Body of pancreas (tissue), 4 donors: ENCODE measurements around the gene GRIK1.

ENCODE experiments used
- POLR2A ChIP-seq, 3 donors: fragments of 450-650 bp; IDR thresholded peaks; one replicate each; pipeline ENCODE4 v1.6.1; 2016; ENCODE audit warnings: antibody characterized with exemption in 3 of 3, mild to moderate bottlenecking in 2 of 3
- TF ChIP-seq, protein P1 (sequence below), 7 experiments: fragments of 450-650 bp in 4 of 7; fragments of 200-600 bp in 3 of 7; sonication (generic) in 3 of 7; IDR thresholded peaks; one replicate each; pipeline ENCODE4 v1.5.1; 2016 to 2019; ENCODE audit warnings: antibody characterized with exemption in 7 of 7

DNA sequence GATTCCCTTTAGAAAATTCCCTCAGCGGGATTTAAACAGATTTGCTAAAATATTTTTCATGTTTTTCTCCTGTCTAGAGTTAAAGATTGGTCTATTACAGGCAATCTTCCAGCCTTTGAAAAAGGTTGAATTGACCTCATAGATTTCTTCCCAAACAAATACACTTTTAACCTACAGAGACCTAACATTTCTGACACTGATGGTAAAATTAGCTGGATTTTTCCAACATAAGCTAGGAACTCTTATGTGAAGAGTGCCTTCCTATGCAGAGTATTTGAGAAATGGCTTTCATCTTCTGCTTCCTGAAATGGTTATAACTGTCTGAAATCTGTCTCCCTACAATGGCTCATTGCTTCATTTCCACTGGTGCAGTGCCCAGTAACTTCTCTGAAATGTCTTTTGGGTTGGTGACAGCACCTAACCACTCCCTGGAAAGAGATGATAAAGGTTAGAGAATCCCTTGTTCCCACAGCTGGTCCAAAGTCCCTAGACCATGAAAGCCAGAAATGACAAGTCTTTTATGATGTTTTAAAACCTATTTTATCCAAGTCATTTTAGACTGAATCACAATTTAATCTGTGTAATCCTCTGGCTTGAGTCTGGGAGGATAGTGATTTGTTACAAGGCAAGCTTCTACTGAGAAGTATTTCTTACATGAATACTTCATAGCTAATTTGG lies 371.6 kb downstream of the GRIK1 start:
- TF ChIP-seq, protein P1, sequence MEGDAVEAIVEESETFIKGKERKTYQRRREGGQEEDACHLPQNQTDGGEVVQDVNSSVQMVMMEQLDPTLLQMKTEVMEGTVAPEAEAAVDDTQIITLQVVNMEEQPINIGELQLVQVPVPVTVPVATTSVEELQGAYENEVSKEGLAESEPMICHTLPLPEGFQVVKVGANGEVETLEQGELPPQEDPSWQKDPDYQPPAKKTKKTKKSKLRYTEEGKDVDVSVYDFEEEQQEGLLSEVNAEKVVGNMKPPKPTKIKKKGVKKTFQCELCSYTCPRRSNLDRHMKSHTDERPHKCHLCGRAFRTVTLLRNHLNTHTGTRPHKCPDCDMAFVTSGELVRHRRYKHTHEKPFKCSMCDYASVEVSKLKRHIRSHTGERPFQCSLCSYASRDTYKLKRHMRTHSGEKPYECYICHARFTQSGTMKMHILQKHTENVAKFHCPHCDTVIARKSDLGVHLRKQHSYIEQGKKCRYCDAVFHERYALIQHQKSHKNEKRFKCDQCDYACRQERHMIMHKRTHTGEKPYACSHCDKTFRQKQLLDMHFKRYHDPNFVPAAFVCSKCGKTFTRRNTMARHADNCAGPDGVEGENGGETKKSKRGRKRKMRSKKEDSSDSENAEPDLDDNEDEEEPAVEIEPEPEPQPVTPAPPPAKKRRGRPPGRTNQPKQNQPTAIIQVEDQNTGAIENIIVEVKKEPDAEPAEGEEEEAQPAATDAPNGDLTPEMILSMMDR (IDR thresholded peaks at IDR 0.05): no peak
- TF ChIP-seq POLR2A (IDR thresholded peaks at IDR 0.05): no peak
